Esophagus muscularis mucosa (tissue), 4 donors: ENCODE results near the gene PMFBP1. TPM values are rescaled to one million over a fixed set of nuclear protein-coding genes. Genes with fewer than 3 reads are reported as not detected.

Experiments used
- DNase-seq: peaks from one replicate; pipeline ENCODE4 v3.0.0-alpha.2; 2017; ENCODE audit errors: extremely low spot score
- H3K27ac ChIP-seq, 4 donors: fragments of 200-600 bp; sonication (generic); replicated peaks in 1 of 4; 1 replicate in 3 of 4; 2 replicates in 1 of 4; pipeline ENCODE4 v1.5.1; 2016 to 2019; ENCODE audit warnings: mild to moderate bottlenecking in 1 of 4
- H3K27me3 ChIP-seq, 4 donors: fragments of 200-600 bp; sonication (generic); one replicate each; pipeline versions ENCODE4 v1.5.1 to v1.6.0; 2016 to 2019
- H3K36me3 ChIP-seq, 4 donors: fragments of 200-600 bp; sonication (generic); one replicate each; pipeline ENCODE4 v1.5.1; 2016 to 2019
- H3K4me1 ChIP-seq, 4 donors: fragments of 200-600 bp; sonication (generic); one replicate each; pipeline ENCODE4 v1.5.1; 2016 to 2019
- H3K4me3 ChIP-seq, 4 donors: fragments of 200-600 bp; sonication (generic); 1 replicate in 2 of 4; 2 replicates in 2 of 4; pipeline ENCODE4 v1.5.1; 2016 to 2019; ENCODE audit warnings: mild to moderate bottlenecking in 4 of 4, moderate library complexity in 1 of 4
- H3K9me3 ChIP-seq, 4 donors: fragments of 200-600 bp; sonication (generic); 1 replicate in 3 of 4; 2 replicates in 1 of 4; pipeline ENCODE4 v1.5.1; 2016 to 2019
- CTCF ChIP-seq, 3 experiments: fragments of 200-600 bp in 2 of 3; fragments of 450-650 bp in 1 of 3; sonication (generic) in 2 of 3; IDR thresholded peaks; one replicate each; pipeline ENCODE4 v1.5.1; 2017 to 2019; ENCODE audit warnings: antibody characterized with exemption in 3 of 3, mild to moderate bottlenecking in 2 of 3, moderate library complexity in 1 of 3
- EP300 ChIP-seq: sonication (generic); formaldehyde crosslinking; IDR thresholded peaks from one replicate; pipeline ENCODE4 v1.6.1; 2017; ENCODE audit warnings: antibody characterized with exemption
- POLR2A ChIP-seq: fragments of 450-650 bp; IDR thresholded peaks from one replicate; pipeline ENCODE4 v1.6.1; 2017; ENCODE audit warnings: antibody characterized with exemption, moderate library complexity, mild to moderate bottlenecking, low read depth
- POLR2AphosphoS5 ChIP-seq, 2 donors: sonication (generic); formaldehyde crosslinking; IDR thresholded peaks; one replicate each; pipeline ENCODE4 v1.6.1; 2017; ENCODE audit warnings: antibody characterized with exemption in 2 of 2
- WGBS: methylation state at CpG from one replicate; pipeline ENCODE4 v1.1.5; 2018; 5-methylcytosine and 5-hydroxymethylcytosine counted together
- intact Hi-C: fragments of 100-400 bp; cut with DNase I; formaldehyde crosslinking; loops from one replicate; pipeline ENCODE4 v1.15.1; 2023
- total RNA-seq, 4 donors: library from RNA; depleted of rRNA; stranded (reverse); fragments of >200 nt; gene quantifications; one replicate each; pipeline versions ENCODE4 v1.1.0 to v1.2.1, GENCODE V29; 2016

The PMFBP1 gene
- total RNA-seq, 4 donors from 2014 or later = 0.50 TPM; not detected in 3

GRCh38 chr16:72101195-72101594 lies 70.8 kb downstream of the PMFBP1 start:
- H3K4me3 ChIP-seq = no peak overlapping the region
- H3K9me3 ChIP-seq = no peaks in the 10 kb centered on the region
- H3K36me3 ChIP-seq = peaks cover 96 to 100% (median 100%) of the 10 kb centered on the region in 4 donors
- peaks cover 0 to 1% (median under 1%) of the 10 kb centered on the region in 4 donors for H3K4me1 ChIP-seq
- 86% methylated on average over 7 of the region's 10 CpGs for WGBS
- intact Hi-C loops = no loop called here
- H3K27ac ChIP-seq = no peak overlapping the region
- no peaks in the 10 kb centered on the region for H3K27me3 ChIP-seq
- TF ChIP-seq CTCF (IDR thresholded peaks at IDR 0.05) (no peak), EP300 (no peak), POLR2AphosphoS5 (IDR thresholded peaks at IDR 0.05) (no peak), POLR2A (no peak)
- DNase-seq = no peak

GRCh38 chr16:72099377-72099818 lies 72.6 kb downstream of the PMFBP1 start:
- no peak for TF ChIP-seq EP300
- TF ChIP-seq CTCF (IDR thresholded peaks at IDR 0.05) = peak; percentile 6 to 33 (median 17)
- intact Hi-C loops = loop anchor here (10.0 kb wide), 1 partner anchor 955 kb away; no protein-coding TSS in a partner anchor

GRCh38 chr16:72098936-72099335 lies 73.0 kb downstream of the PMFBP1 start:
- TF ChIP-seq POLR2A (no peak), CTCF (IDR thresholded peaks at IDR 0.05) (no peak), EP300 (no peak), POLR2AphosphoS5 (IDR thresholded peaks at IDR 0.05) (no peak)
- Histone ChIP-seq H3K4me1 (peaks cover 13 to 23% (median 19%) of the 10 kb centered on the region in 4 donors), H3K27ac (no peak overlapping the region), H3K9me3 (no peaks in the 10 kb centered on the region), H3K36me3 (peaks cover 75 to 82% (median 80%) of the 10 kb centered on the region in 4 donors), H3K27me3 (no peaks in the 10 kb centered on the region), H3K4me3 (no peak overlapping the region)
- intact Hi-C loops = loop anchor here (10.0 kb wide), 1 partner anchor 956 kb away; no protein-coding TSS in a partner anchor
- no peak for DNase-seq
- WGBS = 83% methylated on average over 13 of the region's 15 CpGs

More at GRCh38 chr16:72099377-72099818, 72.6 kb downstream of the PMFBP1 start:
- Histone ChIP-seq H3K27ac (no peak overlapping the region), H3K4me1 (peaks cover 12 to 19% (median 17%) of the 10 kb centered on the region in 4 donors), H3K9me3 (no peaks in the 10 kb centered on the region), H3K36me3 (peaks cover 79 to 87% (median 85%) of the 10 kb centered on the region in 4 donors), H3K4me3 (no peak overlapping the region), H3K27me3 (no peaks in the 10 kb centered on the region)
- DNase-seq = no peak
- 67% methylated on average over 12 of the region's 12 CpGs for WGBS

- Histone ChIP-seq H3K36me3 (peaks cover 34 to 48% (median 45%) of the 10 kb centered on the region in 4 donors), H3K9me3 (no peaks in the 10 kb centered on the region), H3K4me3 (peak overlapping the region; percentile 85 to 96 (median 89)), H3K4me1 (peaks cover 30 to 45% (median 38%) of the 10 kb centered on the region in 4 donors), H3K27me3 (no peaks in the 10 kb centered on the region), H3K27ac (peak overlapping the region; percentile 91 to 95 (median 92))
- 0% methylated on average over 11 of the region's 11 CpGs for WGBS
- no peak for DNase-seq
- TF ChIP-seq POLR2A (no peak), POLR2AphosphoS5 (IDR thresholded peaks at IDR 0.05) (no peak), EP300 (no peak), CTCF (IDR thresholded peaks at IDR 0.05) (no peak)
- intact Hi-C loops = loop anchor here (5.0 to 10.0 kb wide), 2 partner anchors 82 to 961 kb away; no protein-coding TSS in a partner anchor
These were observed 77.7 kb downstream of the PMFBP1 start for GRCh38 chr16:72094266-72094610.
